AG09309 (cell line): Measurements from ENCODE around the gene SERPINA7.

ENCODE experiments used
- DNase-seq: peaks from one replicate; pipeline ENCODE4 v3.0.0-alpha.2; 2010; ENCODE audit warnings: low read depth
- H3K4me3 ChIP-seq: 2 replicates; pipeline ENCODE4 v1.5.1; 2011; ENCODE audit warnings: mild to moderate bottlenecking, low read depth, low read length, moderate library complexity; ENCODE audit not compliant: control insufficient read depth
- CTCF ChIP-seq: IDR thresholded peaks from 2 replicates; pipeline ENCODE4 v1.5.1; 2011; ENCODE audit warnings: mild to moderate bottlenecking, low read depth, low read length, inconsistent platforms; ENCODE audit not compliant: insufficient read depth, control insufficient read depth; ENCODE audit errors: missing control alignments

SERPINA7 gene

GRCh38 chrX:106037835-106038473 is 573 bp downstream of the SERPINA7 start:
- no peak for TF ChIP-seq CTCF
- DNase-seq = no peak
- no peak overlapping the region for H3K4me3 ChIP-seq

GRCh38 chrX:106036716-106037115 is 1.8 kb downstream of the SERPINA7 start:
- no peak for DNase-seq
- no peak for TF ChIP-seq CTCF
- no peak overlapping the region for H3K4me3 ChIP-seq

GRCh38 chrX:106035064-106035463 is 3.5 kb downstream of the SERPINA7 start:
- peak; percentile 14 for TF ChIP-seq CTCF
- no peak for DNase-seq
- H3K4me3 ChIP-seq = no peak overlapping the region

- no peak for DNase-seq
- no peak overlapping the region for H3K4me3 ChIP-seq
- no peak for TF ChIP-seq CTCF
These were observed 14.6 kb downstream of the SERPINA7 start for GRCh38 chrX:106023947-106024346.

GRCh38 chrX:106022238-106022637 is 16.3 kb downstream of the SERPINA7 start:
- TF ChIP-seq CTCF = no peak
- H3K4me3 ChIP-seq = no peak overlapping the region
- DNase-seq = no peak

- H3K4me3 ChIP-seq = no peak overlapping the region
- no peak for TF ChIP-seq CTCF
- DNase-seq = no peak
These were observed 24.3 kb downstream of the SERPINA7 start for GRCh38 chrX:106014119-106014775.

GRCh38 chrX:106009145-106009544 is 29.4 kb downstream of the SERPINA7 start:
- no peak for DNase-seq
- no peak overlapping the region for H3K4me3 ChIP-seq
- no peak for TF ChIP-seq CTCF
